GM21515 (cell line): ENCODE measurements around the gene RO60.

ENCODE experiments used
- ATAC-seq: cut with Tn5 transposase; IDR thresholded peaks from one replicate; pipeline ENCODE4 v1.9.1; 2021; ENCODE audit not compliant: unreplicated experiment

RO60 gene

DNA sequence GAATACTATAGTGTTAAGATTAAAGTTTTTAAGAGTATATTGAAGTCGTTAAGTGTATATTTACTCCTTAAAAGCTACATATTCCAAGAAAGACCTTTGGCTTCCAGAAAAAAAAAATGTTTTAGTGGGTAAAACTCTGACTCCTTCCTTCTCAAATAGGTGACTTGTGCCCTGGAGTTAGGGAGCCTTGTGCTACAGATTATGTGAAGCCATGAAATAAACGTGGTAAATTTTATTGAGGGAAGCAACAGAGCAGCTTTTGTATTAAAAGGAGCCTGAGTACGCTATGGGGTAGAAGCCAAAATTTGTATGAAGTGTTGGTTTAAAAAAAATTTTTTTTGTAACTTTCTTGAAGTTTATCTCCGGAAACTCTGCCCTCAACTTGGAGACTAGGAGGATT, 994 bp downstream of the RO60 start:
- no peak for ATAC-seq

DNA sequence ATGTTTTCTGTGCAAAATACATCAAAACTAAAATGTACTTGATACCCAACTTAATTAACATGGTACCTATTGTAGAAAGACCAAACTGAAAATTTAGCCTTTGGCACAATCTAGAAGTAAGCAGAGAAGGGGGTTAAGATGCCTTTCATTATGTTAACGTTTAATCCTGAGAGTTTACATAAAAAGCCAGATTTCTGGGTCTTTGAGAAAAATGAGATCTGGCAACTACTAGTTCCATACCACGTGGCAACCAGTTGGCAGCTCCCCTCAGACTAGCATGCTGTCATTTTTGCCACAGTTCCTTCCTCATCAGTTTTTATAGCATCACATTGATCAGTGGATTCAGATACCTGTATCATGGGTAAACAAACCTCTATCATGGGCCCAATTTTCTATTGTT, 1.5 kb downstream of the RO60 start:
- no peak for ATAC-seq

DNA sequence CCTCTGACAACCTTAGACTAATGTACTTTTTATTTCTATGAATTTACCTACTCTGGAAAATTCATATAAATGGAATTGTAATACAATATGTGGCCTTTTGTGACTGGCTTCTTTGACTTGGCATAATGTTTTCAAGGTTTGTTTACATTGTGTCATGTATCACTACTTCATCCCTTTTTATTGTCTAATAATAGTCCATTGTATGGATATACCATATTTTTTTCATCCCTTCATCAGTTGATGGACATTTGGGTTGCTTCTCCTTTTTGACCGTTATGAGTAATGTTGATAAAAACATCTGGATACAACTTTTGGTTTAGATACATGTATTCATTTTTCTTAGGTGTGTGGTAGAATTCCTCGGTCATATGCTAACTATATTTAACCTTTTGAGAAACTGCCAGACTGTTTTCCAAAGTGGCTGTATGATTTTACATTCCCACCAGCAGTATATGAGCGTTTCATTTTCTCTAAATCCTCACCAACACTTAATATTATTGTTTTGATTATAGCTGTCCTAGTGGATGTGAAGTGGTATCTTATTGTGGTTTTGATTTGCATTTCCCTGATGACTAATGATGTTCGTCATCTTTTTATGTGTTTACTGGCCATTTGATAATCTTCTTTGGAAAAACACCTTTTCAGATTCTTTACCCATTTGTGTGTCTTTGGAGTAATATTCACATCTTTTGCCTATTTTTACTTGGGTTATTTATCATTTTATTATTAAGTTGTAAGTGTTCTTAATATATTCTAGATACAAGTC, 3.5 kb downstream of the RO60 start:
- no peak for ATAC-seq

DNA sequence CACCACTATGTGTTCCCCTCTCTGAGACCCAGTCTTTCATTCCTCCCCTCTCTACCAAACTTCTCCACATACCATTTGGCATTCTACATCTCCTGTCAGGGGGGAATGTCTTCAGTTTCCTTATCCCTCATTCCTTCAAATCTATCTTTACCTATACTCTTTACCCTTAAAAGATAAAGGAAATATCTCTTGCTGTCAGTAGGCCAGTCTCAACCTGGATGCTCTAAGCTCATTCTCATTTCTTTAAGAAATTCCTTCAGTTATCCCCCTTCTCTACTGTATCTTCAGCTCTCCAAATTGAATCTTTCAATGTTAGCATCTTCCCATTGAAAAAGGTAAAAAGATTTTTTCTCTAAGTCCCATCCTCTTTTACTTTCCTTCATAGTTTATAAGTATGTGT, 6.5 kb downstream of the RO60 start:
- ATAC-seq, result no peak

DNA sequence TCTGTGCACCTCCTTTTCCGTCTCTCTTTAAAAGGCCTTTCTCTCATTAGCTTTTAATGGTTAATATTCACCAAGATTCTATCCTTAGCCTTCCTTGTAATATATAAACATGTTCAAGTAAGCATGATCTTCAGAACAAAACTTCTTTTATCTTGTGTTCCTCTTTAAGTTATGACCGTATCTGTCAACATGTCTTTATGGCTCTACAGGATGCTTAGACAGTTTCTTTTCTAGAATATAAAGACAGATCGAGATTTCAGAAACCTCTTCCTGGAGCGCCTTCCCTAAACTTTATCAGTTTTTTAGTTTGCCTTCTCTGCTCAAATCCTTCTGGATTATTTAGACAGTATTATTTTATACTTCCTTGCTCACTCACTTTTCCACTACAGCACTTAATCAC, 7.2 kb downstream of the RO60 start:
- peak; percentile 34 for ATAC-seq

DNA sequence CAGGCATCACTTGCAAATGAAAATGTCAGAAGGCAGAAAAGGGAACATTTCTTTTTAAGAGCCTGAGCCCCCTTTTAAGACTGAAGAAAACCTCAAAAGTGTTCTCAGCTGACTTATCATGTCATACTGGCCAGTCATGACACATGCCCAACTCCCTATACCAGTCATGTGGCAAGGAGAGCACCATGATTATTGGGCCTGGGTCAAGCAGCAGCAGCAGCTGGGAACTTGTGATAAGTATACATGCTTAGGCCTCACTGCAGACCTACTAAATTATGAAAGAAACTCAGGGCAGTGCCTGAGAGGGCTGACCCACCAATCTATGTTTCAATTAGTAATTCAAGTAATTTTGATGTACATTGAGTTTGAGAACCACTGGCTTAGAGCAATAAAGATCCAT, 8.6 kb downstream of the RO60 start:
- ATAC-seq, result no peak

DNA sequence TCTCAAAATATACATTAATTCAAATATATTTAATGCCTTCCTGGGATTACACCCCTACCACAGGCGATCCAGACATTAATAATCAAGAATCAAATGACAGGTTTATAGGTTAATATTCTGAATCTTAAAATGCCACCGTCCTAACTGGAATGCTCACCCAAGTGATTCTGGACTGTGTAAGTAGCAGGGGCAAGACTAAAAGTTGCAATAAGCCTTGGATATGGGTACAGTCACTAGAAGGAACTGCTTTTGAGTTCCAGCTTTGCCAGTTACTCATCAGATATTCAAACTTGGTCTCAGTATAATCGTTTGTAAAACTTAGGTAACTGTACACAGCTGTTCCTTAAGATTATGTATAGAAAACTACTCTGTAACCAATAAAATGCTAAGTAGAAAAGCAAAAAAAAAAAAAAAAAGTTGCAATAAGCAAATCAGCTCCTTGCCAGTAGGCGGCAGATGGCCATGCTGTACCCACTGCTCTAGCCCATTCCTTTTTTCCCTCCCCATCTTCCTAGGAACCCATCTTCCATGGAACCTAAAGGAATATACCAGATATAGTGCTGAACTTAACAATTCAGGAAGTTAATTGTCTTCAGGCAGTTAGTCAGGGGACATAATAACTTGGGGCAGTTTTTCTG, 10.5 kb downstream of the RO60 start:
- no peak for ATAC-seq

DNA sequence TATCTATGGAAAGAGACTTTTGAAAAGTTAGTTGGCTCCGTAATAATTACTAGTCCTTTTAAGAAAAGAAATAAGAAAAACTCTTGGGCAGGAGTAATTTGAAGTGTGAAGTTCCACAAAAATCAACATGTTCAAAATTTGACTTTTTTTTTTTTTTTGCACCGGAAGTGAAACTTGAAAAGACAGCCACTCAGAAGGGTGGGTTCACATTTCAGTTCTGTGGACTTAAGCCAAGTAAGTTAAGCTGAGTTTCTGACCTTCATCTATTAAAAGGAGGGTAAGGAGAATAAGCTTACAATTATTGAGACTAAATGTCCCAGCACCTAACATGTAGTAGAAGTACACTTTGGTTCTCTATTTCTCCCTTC, 11.0 kb downstream of the RO60 start:
- no peak for ATAC-seq

DNA sequence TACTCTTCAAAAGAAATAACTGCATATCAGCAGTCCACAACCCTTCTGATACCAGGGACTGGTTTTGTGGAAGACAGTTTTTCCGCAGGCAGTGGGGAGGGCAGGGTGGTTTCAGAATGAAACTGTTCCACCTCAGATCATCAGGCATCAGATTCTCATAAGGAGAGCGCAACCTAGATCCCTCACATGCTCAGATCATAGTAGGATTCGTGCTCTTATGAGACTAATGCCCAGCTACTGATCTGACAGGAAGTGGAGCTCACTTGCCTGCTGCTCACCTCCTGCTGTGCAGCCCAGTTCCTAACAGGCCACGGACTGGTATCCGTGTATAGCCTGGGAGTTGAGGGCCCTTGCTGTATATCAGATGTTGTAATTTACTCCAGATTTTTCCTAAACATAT, 11.5 kb downstream of the RO60 start:
- ATAC-seq, result peak; percentile 64

DNA sequence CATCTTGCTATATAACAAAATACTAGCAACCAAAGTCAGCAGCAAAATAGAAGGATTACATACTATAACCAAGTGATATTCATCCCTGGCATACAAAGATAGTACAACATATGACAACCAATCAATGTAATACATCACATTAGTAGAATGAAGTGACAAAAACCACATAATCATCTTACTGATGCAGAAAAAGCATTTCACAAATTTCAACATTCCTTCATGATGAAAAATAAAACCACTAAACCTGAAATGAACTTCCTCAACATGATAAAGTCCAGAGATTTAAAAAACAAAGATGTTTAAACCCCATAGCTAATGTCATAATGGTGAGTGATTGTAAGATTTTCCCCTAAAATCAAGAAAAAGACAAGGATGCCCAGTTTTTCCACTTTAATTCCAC, 18.6 kb downstream of the RO60 start:
- no peak for ATAC-seq

DNA sequence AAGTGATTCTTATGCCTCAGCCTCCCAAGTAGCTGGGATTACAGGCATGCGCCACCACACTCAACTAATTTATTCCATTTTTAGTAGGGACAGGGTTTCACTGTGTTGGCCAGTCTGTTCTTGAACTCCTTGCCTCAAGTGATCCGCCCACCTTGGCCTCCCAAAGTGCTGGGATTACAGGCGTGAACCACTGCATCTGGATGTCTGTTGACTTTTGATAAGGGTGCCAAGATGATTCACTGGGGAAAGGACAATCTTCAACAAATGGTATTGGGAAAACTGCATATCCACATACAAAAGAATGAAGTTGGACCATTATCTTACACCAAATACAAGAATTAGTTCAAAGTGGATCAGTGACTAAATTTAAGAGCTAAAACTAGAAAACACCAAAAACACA, 19.8 kb downstream of the RO60 start:
- ATAC-seq, result no peak

DNA sequence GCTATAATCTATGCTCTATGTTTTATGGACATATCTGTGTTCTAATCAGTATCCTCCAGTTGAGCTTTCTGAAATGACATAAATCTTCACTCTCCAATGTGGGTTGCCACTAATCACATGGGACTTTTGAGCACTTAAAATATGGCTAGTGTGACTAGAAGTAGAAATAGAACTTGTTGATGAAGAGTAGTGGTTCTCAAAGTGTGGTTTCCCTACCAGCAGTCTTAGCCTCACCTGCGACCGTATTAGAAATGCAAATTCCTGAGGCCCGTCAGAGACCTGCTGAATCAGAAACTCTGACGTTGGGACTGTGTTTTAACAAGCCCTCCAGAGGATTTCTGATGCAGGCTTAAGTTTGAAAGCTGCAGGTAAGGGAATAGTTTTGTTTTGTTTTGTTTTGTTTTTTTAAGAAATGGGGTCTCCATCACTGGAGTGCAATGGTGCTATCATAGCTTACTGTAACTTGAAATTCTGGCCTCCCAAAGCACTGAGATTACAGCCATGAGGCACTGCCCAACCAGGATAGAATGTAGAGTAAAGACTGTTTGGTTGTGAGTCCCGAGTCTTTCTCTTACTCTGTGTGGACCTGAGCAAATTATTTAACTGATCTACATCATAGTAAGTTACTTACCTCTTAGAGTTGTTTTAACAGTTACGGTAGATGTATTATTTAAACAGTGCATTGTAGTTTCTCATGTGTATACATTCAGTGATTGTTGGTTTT, 24.1 kb downstream of the RO60 start:
- peak; percentile 97 for ATAC-seq

DNA sequence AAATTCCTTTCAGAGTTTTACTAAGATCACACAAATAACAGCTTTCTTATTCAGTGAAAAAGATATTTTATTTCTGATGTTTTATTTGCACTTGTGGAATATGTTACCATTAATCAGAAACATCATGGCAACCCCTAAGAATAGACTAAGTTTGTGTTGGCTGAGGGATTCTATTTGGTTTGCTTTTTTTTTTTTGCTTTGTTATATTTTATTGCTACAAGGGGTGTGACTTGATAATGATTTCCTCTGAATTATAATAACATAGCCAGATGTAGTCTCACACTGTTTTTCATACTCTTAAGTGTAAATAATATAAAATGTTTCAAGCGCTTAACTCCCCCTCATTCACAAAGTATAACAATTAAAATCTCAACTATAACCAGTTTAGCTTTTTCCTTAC, 25.9 kb downstream of the RO60 start:
- ATAC-seq, result no peak

DNA sequence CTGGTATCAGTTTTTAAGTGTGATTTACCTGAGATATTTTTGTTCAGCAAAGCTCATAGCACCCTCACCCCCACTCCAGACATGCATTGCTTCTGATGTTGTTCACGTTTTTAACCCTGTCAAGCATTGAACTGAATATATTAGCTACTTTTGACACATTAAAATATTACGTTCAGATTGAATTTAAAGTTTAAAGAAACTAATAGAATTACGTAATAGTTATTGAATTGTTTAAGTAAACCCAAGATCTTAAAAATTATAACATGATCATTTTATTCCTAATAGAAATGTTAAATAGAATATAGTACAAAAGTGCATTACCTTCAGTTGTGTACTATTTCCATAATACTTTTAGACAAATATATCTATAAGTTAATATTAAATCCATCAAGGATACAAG, 26.9 kb downstream of the RO60 start:
- ATAC-seq, result no peak

DNA sequence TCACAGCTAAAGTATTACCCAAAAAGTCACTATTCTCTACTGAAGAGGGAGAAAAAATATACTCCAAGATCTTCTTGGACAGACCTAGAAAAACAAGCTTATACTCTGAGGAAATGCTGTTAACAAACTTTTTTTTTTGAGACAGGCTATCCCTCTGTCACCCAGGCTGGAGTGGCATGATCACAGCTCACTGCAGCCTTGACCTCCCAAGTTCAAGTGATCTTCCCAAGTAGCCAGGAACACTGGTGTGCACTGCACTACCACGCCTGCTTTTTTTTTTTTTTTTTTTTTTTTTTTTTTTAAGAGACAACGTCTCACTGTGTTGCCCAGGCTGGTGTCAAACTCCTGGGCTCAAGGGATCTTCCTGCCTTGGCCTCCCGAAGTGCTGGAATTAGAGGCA, 28.5 kb downstream of the RO60 start:
- ATAC-seq, result no peak

DNA sequence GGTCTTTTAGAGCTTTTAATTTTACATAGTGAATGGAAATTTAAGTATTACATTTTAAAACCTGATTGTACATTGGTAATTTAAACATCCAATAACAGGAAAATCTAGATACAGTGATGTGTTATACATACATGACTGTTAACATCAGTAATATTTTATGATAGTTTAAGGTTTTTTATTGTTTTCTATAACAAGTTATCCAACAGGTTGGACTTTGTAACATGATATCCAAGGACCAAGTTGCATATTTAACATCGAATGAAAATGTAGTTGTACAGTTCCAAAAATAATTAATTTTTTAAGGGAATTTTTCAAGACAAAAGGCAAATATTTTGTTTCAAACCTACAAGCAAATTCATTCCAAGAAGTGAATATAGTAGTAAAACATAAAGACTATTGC, 31.5 kb downstream of the RO60 start:
- ATAC-seq, result no peak

DNA sequence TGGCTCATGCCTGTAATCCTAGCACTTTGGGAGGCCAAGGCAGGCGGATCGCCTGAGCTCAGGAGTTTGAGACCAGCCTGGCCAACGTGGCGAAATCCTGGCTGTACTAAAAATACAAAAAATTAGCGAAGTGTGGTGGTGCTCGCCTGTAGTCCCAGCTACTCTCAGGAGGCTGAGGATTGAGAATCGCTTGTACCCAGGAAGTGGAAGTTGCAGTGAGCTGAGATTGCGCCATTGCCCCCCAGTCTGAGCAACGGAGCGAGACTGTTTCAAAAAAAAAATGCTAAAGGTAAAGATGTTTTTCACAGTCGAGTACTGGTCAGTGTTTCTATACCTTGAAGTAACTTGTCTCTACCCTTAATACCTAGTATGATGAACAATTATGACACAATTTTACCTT, 34.7 kb downstream of the RO60 start:
- no peak for ATAC-seq

DNA sequence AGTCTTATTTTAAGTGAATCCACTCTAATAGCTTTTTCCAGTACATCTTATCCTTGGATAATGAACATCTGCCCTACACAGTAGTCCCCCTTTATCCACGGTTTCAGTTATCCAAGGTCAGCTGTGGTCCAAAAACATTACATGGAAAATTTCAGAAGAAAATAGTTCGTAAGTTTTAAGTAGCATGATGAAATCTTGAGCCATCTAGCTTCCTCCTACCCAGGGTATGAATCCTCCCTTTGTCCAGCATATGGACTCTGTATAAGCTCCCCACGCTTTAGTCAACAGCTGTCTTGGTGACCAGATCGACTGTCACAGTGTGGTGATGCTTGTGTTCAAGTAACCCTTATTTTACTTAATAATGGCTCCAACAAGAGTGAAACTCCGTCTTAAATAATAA, 43.2 kb downstream of the RO60 start:
- ATAC-seq, result no peak

DNA sequence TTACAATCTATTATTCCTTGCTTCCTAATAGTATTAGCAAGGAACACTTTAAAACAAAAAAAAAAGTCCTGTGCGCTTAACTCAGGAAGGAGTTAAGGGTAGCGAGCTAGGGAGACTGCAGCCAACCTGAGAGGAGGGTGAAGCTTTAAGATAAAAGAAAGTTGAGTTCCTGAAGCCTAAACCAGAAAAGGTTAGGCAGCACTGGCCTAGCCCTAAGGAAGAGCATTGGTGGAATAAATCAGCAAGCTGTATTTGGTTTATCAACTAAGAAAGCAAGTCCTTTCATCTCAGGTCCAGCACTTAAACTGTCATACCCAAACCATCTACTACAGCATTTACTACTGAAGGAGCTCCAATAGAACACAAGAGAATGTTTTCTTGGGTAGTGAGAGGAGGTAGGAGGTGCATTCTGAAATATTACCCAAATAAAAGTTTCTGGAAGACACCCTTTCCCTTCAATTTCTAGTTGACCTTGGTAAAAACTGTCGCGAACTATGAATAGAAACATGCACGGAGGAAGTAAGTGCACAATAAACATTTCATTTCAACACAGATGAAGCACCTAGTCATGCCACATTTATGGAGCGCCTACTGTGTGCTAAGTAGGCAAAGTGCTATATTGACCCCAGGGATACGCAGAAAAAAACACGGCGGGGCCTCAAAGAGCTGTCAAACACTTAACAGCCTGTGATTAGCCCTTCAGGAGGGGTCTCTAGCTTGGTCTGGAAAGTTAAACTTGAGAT, 44.5 kb downstream of the RO60 start:
- ATAC-seq, result no peak

DNA sequence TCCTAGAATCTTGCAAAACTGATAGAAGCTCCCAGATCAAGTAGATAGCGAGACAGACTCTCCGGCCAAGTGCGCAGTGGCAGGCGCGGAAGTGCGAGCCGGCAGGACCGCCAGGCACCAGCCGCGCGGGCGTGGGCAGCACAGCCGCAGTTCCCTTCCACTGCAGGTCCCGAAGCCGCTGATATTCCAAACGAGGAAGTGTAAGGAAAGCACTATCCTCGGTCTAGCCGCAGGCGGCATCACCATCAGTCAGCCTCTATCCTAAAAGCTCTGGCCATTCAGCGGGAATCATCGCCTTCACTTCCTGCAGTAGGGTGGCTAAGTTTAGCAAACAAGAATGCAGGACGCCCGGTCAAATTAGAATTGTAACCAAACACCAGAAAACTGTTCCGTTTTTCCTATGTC, 45.1 kb downstream of the RO60 start:
- ATAC-seq, result peak; percentile 40

DNA sequence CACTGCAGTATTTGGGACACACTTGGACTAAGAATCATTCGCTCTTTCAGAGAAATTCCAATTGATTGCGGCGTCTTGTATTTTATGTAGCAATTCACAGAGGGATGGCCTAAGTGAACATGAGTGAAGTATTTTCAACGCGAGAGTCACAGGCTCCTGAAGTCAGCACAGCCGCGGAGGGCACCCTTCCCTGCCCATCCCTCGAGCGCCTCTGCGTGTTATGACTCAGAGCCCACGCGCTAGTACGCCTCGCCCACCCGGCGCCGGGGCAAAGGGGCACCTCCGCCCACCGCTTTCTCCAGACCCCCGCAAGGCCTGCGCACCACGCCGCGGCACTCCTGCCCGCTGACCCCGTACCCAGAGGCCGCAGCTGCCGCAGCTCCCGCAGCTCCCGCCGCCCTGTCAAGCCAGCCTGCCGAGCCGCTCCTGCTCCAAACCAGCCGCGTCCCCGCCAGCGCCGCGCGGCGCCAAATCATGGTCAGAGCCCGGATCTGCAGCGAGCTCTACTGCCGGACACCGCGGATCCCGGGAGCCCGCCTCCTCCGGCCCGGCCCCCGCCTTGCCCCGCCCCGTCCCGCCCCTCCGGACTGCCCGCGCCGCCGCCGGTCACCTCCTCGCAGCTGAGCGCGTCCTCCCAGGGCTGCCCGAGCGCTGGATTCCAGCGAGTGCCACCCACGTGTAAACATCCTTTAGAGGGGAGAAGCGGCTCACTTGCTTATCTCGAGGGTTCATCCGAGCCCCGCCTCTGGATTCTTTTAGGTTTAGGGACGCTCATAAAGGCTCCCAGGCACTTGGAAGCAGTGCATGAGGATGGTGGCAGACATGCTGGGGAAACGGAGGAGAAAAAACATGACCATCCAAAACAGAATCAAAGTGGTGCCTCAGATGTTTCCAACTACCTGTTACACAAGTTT, 45.8 kb downstream of the RO60 start, which contains the start of gene GLRX2:
Gene GLRX2 (minus strand): TSS at position 508 of the 914 bp plus-strand sequence. CDS start 32 bp downstream, at position 476.
- ATAC-seq, result peak; percentile 94
